ENCODE results near the gene GLI2. TPM values are rescaled to one million over a fixed set of nuclear protein-coding genes. Genes with fewer than 3 reads are reported as not detected.

Gene GLI2
- 21.5 to 30.4 TPM (median 26.2 TPM) in 5 replicates for total RNA-seq (2022; extraction: Qiagen RNA extraction; ENCODE audit: low read depth)

DNA sequence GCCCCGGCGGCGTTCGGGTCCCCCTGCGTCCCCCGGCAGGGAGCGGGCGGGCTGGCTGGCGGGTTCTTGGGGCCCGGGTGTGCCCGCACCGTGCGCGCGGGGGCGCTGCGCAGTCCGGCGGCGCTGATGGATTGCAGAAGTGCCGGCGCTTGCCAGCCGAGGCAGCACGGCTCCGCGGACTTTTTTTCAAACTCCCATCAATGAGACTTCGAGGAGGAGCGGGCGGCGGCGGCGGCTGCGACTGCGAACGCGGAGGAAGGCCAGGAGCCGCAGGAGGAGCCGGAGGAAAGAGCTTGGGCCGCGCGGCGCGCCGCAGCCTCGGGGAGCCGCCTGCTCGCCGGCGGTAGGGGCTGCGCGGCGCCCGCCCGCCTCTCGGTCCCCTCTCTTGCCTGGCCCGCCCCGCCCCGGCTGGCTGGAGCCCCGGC, at the start of gene GLI2:
Gene GLI2 (plus strand): TSS at position 123 of the 425 bp plus-strand sequence. CDS start 61,453 bp downstream, outside the sequence.

